Astrocyte (in vitro differentiated cells and primary cell): ENCODE measurements around the gene IRGQ. TPM values are rescaled to one million over a fixed set of nuclear protein-coding genes. Genes with fewer than 3 reads are reported as not detected.

ENCODE experiments used
- DNase-seq: peaks from one replicate; pipeline ENCODE4 v3.0.0-alpha.2; 2010; ENCODE audit warnings: low read depth
- FAIRE-seq: peaks from 2 replicates; lab custom pipeline; 2011; peaks lifted over from hg19 to GRCh38; lab: Jason Lieb, UNC
- H2AFZ ChIP-seq: 2 replicates; pipeline ENCODE4 v1.6.0; 2012; ENCODE audit warnings: low read depth, low read length, inconsistent platforms
- H3K27ac ChIP-seq: 2 replicates; pipeline ENCODE4 v1.5.1; 2011; ENCODE audit warnings: low read depth, low read length, inconsistent platforms
- H3K27me3 ChIP-seq: 2 replicates; pipeline ENCODE4 v1.6.0; 2011; ENCODE audit warnings: low read length, inconsistent platforms; ENCODE audit not compliant: insufficient read depth
- H3K36me3 ChIP-seq: 2 replicates; pipeline ENCODE4 v1.5.1; 2011; ENCODE audit warnings: low read length, inconsistent platforms; ENCODE audit not compliant: insufficient read depth
- H3K4me1 ChIP-seq: 2 replicates; pipeline ENCODE4 v1.5.1; 2011; ENCODE audit warnings: low read length, inconsistent platforms; ENCODE audit not compliant: insufficient read depth
- H3K4me2 ChIP-seq: 2 replicates; pipeline ENCODE4 v1.6.0; 2012; ENCODE audit warnings: low read length, inconsistent platforms
- H3K4me3 ChIP-seq: 2 replicates; pipeline ENCODE4 v1.5.1; 2011; ENCODE audit warnings: low read depth, mild to moderate bottlenecking, low read length, inconsistent platforms; ENCODE audit not compliant: insufficient read depth
- H3K79me2 ChIP-seq: 2 replicates; pipeline ENCODE4 v1.6.0; 2012; ENCODE audit warnings: mild to moderate bottlenecking, low read length, inconsistent platforms; ENCODE audit not compliant: insufficient read depth
- H3K9ac ChIP-seq: 2 replicates; pipeline ENCODE4 v1.6.0; 2012; ENCODE audit warnings: mild to moderate bottlenecking, low read length, inconsistent platforms
- H3K9me3 ChIP-seq: 2 replicates; pipeline ENCODE4 v1.5.1; 2012; ENCODE audit warnings: low read depth, mild to moderate bottlenecking, low read length, inconsistent platforms; ENCODE audit not compliant: insufficient read depth
- H4K20me1 ChIP-seq: 2 replicates; pipeline ENCODE4 v1.6.0; 2012; ENCODE audit warnings: low read length, inconsistent platforms; ENCODE audit not compliant: insufficient read depth
- H3K27ac Mint-ChIP-seq: one replicate; pipeline ENCODE4 v1.8.0; 2021; ENCODE audit warnings: mild to moderate bottlenecking, mixed read lengths; ENCODE audit not compliant: unreplicated experiment
- H3K27me3 Mint-ChIP-seq: one replicate; pipeline ENCODE4 v1.8.0; 2021; ENCODE audit warnings: low read depth, mixed read lengths; ENCODE audit not compliant: unreplicated experiment
- H3K36me3 Mint-ChIP-seq: one replicate; pipeline ENCODE4 v1.8.0; 2021; ENCODE audit warnings: low read depth, mixed read lengths; ENCODE audit not compliant: unreplicated experiment
- H3K4me1 Mint-ChIP-seq: one replicate; pipeline ENCODE4 v1.8.0; 2021; ENCODE audit warnings: low read depth, mixed read lengths; ENCODE audit not compliant: unreplicated experiment
- H3K4me3 Mint-ChIP-seq: one replicate; pipeline ENCODE4 v1.8.0; 2021; ENCODE audit warnings: mild to moderate bottlenecking, moderate library complexity, mixed read lengths; ENCODE audit not compliant: unreplicated experiment
- H3K9me3 Mint-ChIP-seq: one replicate; pipeline ENCODE4 v1.8.0; 2021; ENCODE audit warnings: mild to moderate bottlenecking, mixed read lengths; ENCODE audit not compliant: unreplicated experiment
- EZH2 ChIP-seq: IDR thresholded peaks from 2 replicates; pipeline ENCODE4 v1.6.1; 2012; ENCODE audit warnings: mild to moderate bottlenecking, low read length, inconsistent platforms; ENCODE audit not compliant: insufficient read depth
- total RNA-seq: library from RNA; stranded (reverse); gene quantifications from 2 replicates; pipeline ENCODE4 v1.2.1, GENCODE V29; 2021
- TF ChIP-seq, protein P1 (sequence below): IDR thresholded peaks from 2 replicates; pipeline ENCODE4 v1.5.1; 2011; ENCODE audit warnings: low read depth, mild to moderate bottlenecking, inconsistent platforms, low read length, moderate library complexity; ENCODE audit not compliant: insufficient read depth

The IRGQ gene
- total RNA-seq, 1 donor from 2014 or later, result 60.7 TPM

GRCh38 chr19:43552616-43553015, 43.3 kb downstream of the IRGQ start:
- H3K9me3 ChIP-seq, result no peaks in the 10 kb centered on the region
- H2AFZ ChIP-seq, result no peak overlapping the region
- H3K4me1 ChIP-seq, result no peaks in the 10 kb centered on the region
- Mint-ChIP-seq H3K9me3 (no peaks in the 10 kb centered on the region), H3K27me3 (no peaks in the 10 kb centered on the region), H3K4me3 (no peak overlapping the region), H3K27ac (no peak overlapping the region), H3K36me3 (peaks cover 20% of the 10 kb centered on the region), H3K4me1 (no peaks in the 10 kb centered on the region)
- H3K4me2 ChIP-seq, result no peak overlapping the region
- no peaks in the 10 kb centered on the region for H3K27me3 ChIP-seq
- no peak overlapping the region for H3K4me3 ChIP-seq
- H3K27ac ChIP-seq, result no peak overlapping the region
- H3K79me2 ChIP-seq, result no peaks in the 10 kb centered on the region
- H3K9ac ChIP-seq, result no peak overlapping the region
- no peak for TF ChIP-seq EZH2
- TF ChIP-seq, protein P1, sequence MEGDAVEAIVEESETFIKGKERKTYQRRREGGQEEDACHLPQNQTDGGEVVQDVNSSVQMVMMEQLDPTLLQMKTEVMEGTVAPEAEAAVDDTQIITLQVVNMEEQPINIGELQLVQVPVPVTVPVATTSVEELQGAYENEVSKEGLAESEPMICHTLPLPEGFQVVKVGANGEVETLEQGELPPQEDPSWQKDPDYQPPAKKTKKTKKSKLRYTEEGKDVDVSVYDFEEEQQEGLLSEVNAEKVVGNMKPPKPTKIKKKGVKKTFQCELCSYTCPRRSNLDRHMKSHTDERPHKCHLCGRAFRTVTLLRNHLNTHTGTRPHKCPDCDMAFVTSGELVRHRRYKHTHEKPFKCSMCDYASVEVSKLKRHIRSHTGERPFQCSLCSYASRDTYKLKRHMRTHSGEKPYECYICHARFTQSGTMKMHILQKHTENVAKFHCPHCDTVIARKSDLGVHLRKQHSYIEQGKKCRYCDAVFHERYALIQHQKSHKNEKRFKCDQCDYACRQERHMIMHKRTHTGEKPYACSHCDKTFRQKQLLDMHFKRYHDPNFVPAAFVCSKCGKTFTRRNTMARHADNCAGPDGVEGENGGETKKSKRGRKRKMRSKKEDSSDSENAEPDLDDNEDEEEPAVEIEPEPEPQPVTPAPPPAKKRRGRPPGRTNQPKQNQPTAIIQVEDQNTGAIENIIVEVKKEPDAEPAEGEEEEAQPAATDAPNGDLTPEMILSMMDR, result no peak
- peaks cover 8% of the 10 kb centered on the region for H4K20me1 ChIP-seq
- H3K36me3 ChIP-seq, result peaks cover 9% of the 10 kb centered on the region
- DNase-seq (no peak), FAIRE-seq (no peak)

GRCh38 chr19:43552198-43552450, 43.8 kb downstream of the IRGQ start:
- Histone ChIP-seq H3K9me3 (no peaks in the 10 kb centered on the region), H3K27me3 (no peaks in the 10 kb centered on the region), H3K4me2 (no peak overlapping the region), H3K4me3 (no peak overlapping the region), H3K36me3 (peaks cover 9% of the 10 kb centered on the region), H3K4me1 (no peaks in the 10 kb centered on the region), H4K20me1 (peaks cover 8% of the 10 kb centered on the region), H2AFZ (no peak overlapping the region), H3K9ac (no peak overlapping the region), H3K79me2 (no peaks in the 10 kb centered on the region), H3K27ac (no peak overlapping the region)
- FAIRE-seq, result no peak
- Mint-ChIP-seq H3K4me3 (no peak overlapping the region), H3K4me1 (no peaks in the 10 kb centered on the region), H3K27me3 (no peaks in the 10 kb centered on the region), H3K27ac (no peak overlapping the region), H3K36me3 (peaks cover 20% of the 10 kb centered on the region), H3K9me3 (no peaks in the 10 kb centered on the region)
- TF ChIP-seq, protein P1, result no peak
- TF ChIP-seq EZH2, result no peak
- no peak for DNase-seq

GRCh38 chr19:43551399-43552197, 44.3 kb downstream of the IRGQ start:
- Histone ChIP-seq H3K79me2 (no peaks in the 10 kb centered on the region), H3K27me3 (no peaks in the 10 kb centered on the region), H3K27ac (no peak overlapping the region), H3K36me3 (peaks cover 9% of the 10 kb centered on the region), H3K4me3 (no peak overlapping the region), H3K4me2 (no peak overlapping the region), H3K4me1 (no peaks in the 10 kb centered on the region), H3K9ac (no peak overlapping the region), H2AFZ (no peak overlapping the region), H3K9me3 (no peaks in the 10 kb centered on the region), H4K20me1 (peaks cover 8% of the 10 kb centered on the region)
- Mint-ChIP-seq H3K4me1 (no peaks in the 10 kb centered on the region), H3K36me3 (peaks cover 20% of the 10 kb centered on the region), H3K9me3 (no peaks in the 10 kb centered on the region), H3K27ac (no peak overlapping the region), H3K4me3 (no peak overlapping the region), H3K27me3 (no peaks in the 10 kb centered on the region)
- TF ChIP-seq EZH2, result no peak
- TF ChIP-seq, protein P1, result no peak
- no peak for DNase-seq
- FAIRE-seq, result no peak
